HCT116 (cell line): Measurements from ENCODE around the gene HSPG2. TPM values are rescaled to one million over a fixed set of nuclear protein-coding genes. Genes with fewer than 3 reads are reported as not detected.

ENCODE experiments used
- ATAC-seq: fragments of 200-7000 bp; cut with Tn5 transposase; 2 replicates; pipeline ENCODE4 v1.9.1; 2020; ENCODE audit warnings: mild to moderate bottlenecking, moderate library complexity
- BruUV-seq: library from RNA; stranded (reverse); fragments of 400-500 nt; replicated peaks from 2 replicates; lab custom pipeline; 2021; lab: Mats Ljungman, UMichigan
- CTCF ChIA-PET: fragments of 300-600 bp; sonication (Branson Sonifier 250); formaldehyde crosslinking; loops from one replicate; lab custom pipeline; 2021; ENCODE audit warnings: antibody characterized with exemption; lab: Charles Lee
- POLR2A ChIA-PET: fragments of 300-600, 350-600 bp; sonication (Branson Sonifier 250); formaldehyde crosslinking; loops from one replicate; lab custom pipeline; 2021; ENCODE audit warnings: antibody characterized with exemption; lab: Charles Lee
- RAD21 ChIA-PET, 2 experiments: fragments of 300-600 bp; sonication (Branson Sonifier 250); formaldehyde crosslinking; loops; one replicate each; lab custom pipeline; 2023; ENCODE audit warnings: low total read pairs in 2 of 2; ENCODE audit not compliant: uncharacterized antibody in 2 of 2, unreplicated experiment in 2 of 2, low non-redundant PET in 1 of 2; lab: Charles Lee
- DNase-seq: peaks from one replicate; pipeline ENCODE4 v3.0.0-alpha.2; 2010; ENCODE audit warnings: low read depth, low spot score
- H2AFZ ChIP-seq: fragments of 200-600 bp; shearing (Covaris generic), sonication (generic); 2 replicates; pipeline ENCODE4 v1.6.1; 2017; ENCODE audit warnings: low read depth, mixed run types, mixed read lengths, antibody characterized with exemption, low read length; ENCODE audit not compliant: poor library complexity, severe bottlenecking
- H3K27ac ChIP-seq: 2 replicates; pipeline ENCODE4 v1.5.1; 2012; ENCODE audit warnings: low read depth, low read length
- H3K27me3 ChIP-seq: fragments of 200-600 bp; sonication (generic); 2 replicates; pipeline ENCODE4 v1.6.1; 2016; ENCODE audit warnings: mixed run types, low read length, mixed read lengths; ENCODE audit not compliant: insufficient read depth
- H3K36me3 ChIP-seq, 2 experiments: fragments of 200-500 bp in 1 of 2; fragments of 200-600 bp in 1 of 2; sonication (Bioruptor generic) in 1 of 2; sonication (generic) in 1 of 2; 2 replicates each; pipeline versions ENCODE4 v1.5.1 to v1.6.1; 2014 to 2016; ENCODE audit warnings: low read length in 2 of 2, inconsistent platforms in 1 of 2, mixed read lengths in 1 of 2, mixed run types in 1 of 2; ENCODE audit not compliant: insufficient read depth in 2 of 2, control insufficient read depth in 1 of 2
- H3K4me1 ChIP-seq, 2 experiments: fragments of 200-600 bp in 1 of 2; sonication (generic) in 1 of 2; 2 replicates each; pipeline versions ENCODE4 v1.5.1 to v1.6.1; 2012 to 2017; ENCODE audit warnings: low read length in 2 of 2, inconsistent platforms in 1 of 2, mild to moderate bottlenecking in 1 of 2, mixed read lengths in 1 of 2, mixed run types in 1 of 2, moderate library complexity in 1 of 2; ENCODE audit not compliant: insufficient read depth in 2 of 2, control insufficient read depth in 1 of 2
- H3K4me2 ChIP-seq: fragments of 200-600 bp; sonication (generic); 2 replicates; pipeline ENCODE4 v1.6.1; 2017; ENCODE audit warnings: mixed run types, low read length, mixed read lengths
- H3K4me3 ChIP-seq, 2 experiments: fragments of 200-600 bp in 1 of 2; sonication (generic) in 1 of 2; replicated peaks in 1 of 2; 2 replicates each; pipeline ENCODE4 v1.5.1; 2011 to 2016; ENCODE audit warnings: low read length in 2 of 2, control low read depth in 1 of 2, low read depth in 1 of 2, mild to moderate bottlenecking in 1 of 2, mixed read lengths in 1 of 2, mixed run types in 1 of 2
- H3K79me2 ChIP-seq: fragments of 200-600 bp; sonication (generic); 2 replicates; pipeline ENCODE4 v1.6.1; 2017; ENCODE audit warnings: mild to moderate bottlenecking, mixed run types, low read length, moderate library complexity, mixed read lengths; ENCODE audit not compliant: insufficient read depth
- H3K9ac ChIP-seq: fragments of 200-600 bp; sonication (generic); 2 replicates; pipeline ENCODE4 v1.6.1; 2016; ENCODE audit warnings: low read length, mixed read lengths
- H3K9me2 ChIP-seq: fragments of 200-600 bp; sonication (generic), shearing (Covaris generic); 2 replicates; pipeline ENCODE4 v1.6.1; 2017; ENCODE audit warnings: mixed run types, mild to moderate bottlenecking, moderate library complexity; ENCODE audit not compliant: insufficient read depth
- H3K9me3 ChIP-seq, 2 experiments: fragments of 200-500 bp in 1 of 2; fragments of 200-600 bp in 1 of 2; sonication (Bioruptor generic) in 1 of 2; sonication (generic) in 1 of 2; 2 replicates each; pipeline ENCODE4 v1.6.1; 2014 to 2017; ENCODE audit warnings: low read length in 2 of 2, mixed read lengths in 2 of 2, inconsistent platforms in 1 of 2, low read depth in 1 of 2, mild to moderate bottlenecking in 1 of 2, mixed run types in 1 of 2, moderate library complexity in 1 of 2; ENCODE audit not compliant: control insufficient read depth in 1 of 2, insufficient read depth in 1 of 2
- H4K20me1 ChIP-seq: fragments of 200-600 bp; sonication (generic), shearing (Covaris generic); 2 replicates; pipeline ENCODE4 v1.6.1; 2017; ENCODE audit warnings: mixed run types, mild to moderate bottlenecking, moderate library complexity; ENCODE audit not compliant: insufficient read depth
- ELF1 ChIP-seq: IDR thresholded peaks from 2 replicates; pipeline ENCODE4 v1.6.1; 2012; ENCODE audit warnings: low read depth, borderline replicate concordance
- SIN3A ChIP-seq: IDR thresholded peaks from 2 replicates; pipeline ENCODE4 v1.6.1; 2012; ENCODE audit warnings: low read depth
- TCF7L2 ChIP-seq: IDR thresholded peaks from 2 replicates; pipeline ENCODE4 v1.7.0; 2011; ENCODE audit warnings: borderline replicate concordance, inconsistent platforms; ENCODE audit not compliant: insufficient read depth, insufficient read length; ENCODE audit errors: extremely low read depth
- ZNF274 ChIP-seq: fragments of 200-500 bp; sonication (Bioruptor generic); IDR thresholded peaks from 2 replicates; pipeline ENCODE4 v1.6.1; 2014; ENCODE audit warnings: mild to moderate bottlenecking, low read depth, low read length, inconsistent platforms
- intact Hi-C: fragments of 100-400 bp; cut with micrococcal nuclease; formaldehyde crosslinking; loops from 2 replicates; pipeline ENCODE4 v1.10.0; 2022
- total RNA-seq: library from RNA; stranded (reverse); gene quantifications from one replicate; pipeline ENCODE4 v1.2.1, GENCODE V29; 2021; ENCODE audit not compliant: unreplicated experiment
- TF ChIP-seq, protein P1 (sequence below): IDR thresholded peaks from 2 replicates; pipeline ENCODE4 v1.6.1; 2012
- TF ChIP-seq, protein P2 (sequence below), 3 experiments: fragments of 200-600 bp in 1 of 3; sonication (generic) in 1 of 3; IDR thresholded peaks in 2 of 3; conservative IDR thresholded peaks in 1 of 3; 2 replicates each; pipeline ENCODE4 v1.5.1; 2012 to 2017; ENCODE audit warnings: low read depth in 2 of 3, low read length in 2 of 3, antibody characterized with exemption in 1 of 3, borderline replicate concordance in 1 of 3, control low read depth in 1 of 3, mild to moderate bottlenecking in 1 of 3, mixed read lengths in 1 of 3, mixed run types in 1 of 3, moderate library complexity in 1 of 3; ENCODE audit not compliant: insufficient read depth in 1 of 3
- TF ChIP-seq, protein P3 (sequence below): IDR thresholded peaks from 2 replicates; pipeline ENCODE4 v1.6.1; 2012

HSPG2 gene
- total RNA-seq, 1 experiment from 2014 or later, result 55.7 TPM

DNA sequence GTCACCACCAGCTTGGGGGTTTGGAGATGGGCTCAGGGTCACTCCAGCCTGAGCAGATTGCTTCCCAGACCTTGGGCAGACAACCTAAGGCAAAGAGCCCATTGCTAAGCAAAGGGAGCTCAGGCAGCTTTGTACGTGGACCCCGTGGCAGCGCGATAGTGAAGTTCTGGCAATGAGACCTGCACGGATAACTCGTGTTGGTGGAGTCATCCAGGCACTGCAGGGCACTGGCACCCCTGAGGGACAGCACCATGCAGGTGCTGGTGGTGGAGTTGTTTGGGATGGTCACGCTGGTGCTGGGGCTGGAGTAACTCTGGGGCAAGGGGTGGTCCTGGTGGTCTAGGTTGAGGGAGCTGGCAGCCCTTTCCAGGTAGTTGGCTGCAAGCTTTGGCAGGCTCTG lies 13.6 kb upstream of the HSPG2 start:
- DNase-seq (no peak), ATAC-seq (no peak)
- no peak overlapping the region for H3K9ac ChIP-seq
- intact Hi-C loops, result no loop called here
- peaks cover 4 to 5% of the 10 kb centered on the region in 2 experiments for H3K4me1 ChIP-seq
- TF ChIP-seq, protein P1, sequence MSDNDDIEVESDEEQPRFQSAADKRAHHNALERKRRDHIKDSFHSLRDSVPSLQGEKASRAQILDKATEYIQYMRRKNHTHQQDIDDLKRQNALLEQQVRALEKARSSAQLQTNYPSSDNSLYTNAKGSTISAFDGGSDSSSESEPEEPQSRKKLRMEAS, result no peak
- TF ChIP-seq SIN3A, result no peak
- TF ChIP-seq, protein P2, sequence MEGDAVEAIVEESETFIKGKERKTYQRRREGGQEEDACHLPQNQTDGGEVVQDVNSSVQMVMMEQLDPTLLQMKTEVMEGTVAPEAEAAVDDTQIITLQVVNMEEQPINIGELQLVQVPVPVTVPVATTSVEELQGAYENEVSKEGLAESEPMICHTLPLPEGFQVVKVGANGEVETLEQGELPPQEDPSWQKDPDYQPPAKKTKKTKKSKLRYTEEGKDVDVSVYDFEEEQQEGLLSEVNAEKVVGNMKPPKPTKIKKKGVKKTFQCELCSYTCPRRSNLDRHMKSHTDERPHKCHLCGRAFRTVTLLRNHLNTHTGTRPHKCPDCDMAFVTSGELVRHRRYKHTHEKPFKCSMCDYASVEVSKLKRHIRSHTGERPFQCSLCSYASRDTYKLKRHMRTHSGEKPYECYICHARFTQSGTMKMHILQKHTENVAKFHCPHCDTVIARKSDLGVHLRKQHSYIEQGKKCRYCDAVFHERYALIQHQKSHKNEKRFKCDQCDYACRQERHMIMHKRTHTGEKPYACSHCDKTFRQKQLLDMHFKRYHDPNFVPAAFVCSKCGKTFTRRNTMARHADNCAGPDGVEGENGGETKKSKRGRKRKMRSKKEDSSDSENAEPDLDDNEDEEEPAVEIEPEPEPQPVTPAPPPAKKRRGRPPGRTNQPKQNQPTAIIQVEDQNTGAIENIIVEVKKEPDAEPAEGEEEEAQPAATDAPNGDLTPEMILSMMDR (IDR thresholded peaks at IDR 0.05 in 2 of 3, conservative IDR thresholded peaks at IDR 0.05 in 1 of 3; ENCODE audit: borderline replicate concordance in 1 of 3, insufficient read depth in 1 of 3, low read depth in 2 of 3, low read length in 2 of 3), result no peak
- TF ChIP-seq ELF1, result no peak
- TF ChIP-seq, protein P3, sequence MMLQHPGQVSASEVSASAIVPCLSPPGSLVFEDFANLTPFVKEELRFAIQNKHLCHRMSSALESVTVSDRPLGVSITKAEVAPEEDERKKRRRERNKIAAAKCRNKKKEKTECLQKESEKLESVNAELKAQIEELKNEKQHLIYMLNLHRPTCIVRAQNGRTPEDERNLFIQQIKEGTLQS, result no peak
- TF ChIP-seq ZNF274, result no peak
- TF ChIP-seq TCF7L2, result no peak
- H3K36me3 ChIP-seq, result no peaks in the 10 kb centered on the region
- H3K79me2 ChIP-seq, result no peaks in the 10 kb centered on the region
- H3K4me2 ChIP-seq, result no peak overlapping the region
- no peaks in the 10 kb centered on the region for H4K20me1 ChIP-seq
- ChIA-PET POLR2A (no interaction called here), CTCF (no interaction called here), RAD21 (no interaction called here)
- BruUV-seq, result no TSS peak
- H3K4me3 ChIP-seq, result no peak overlapping the region
- H3K27me3 ChIP-seq, result no peaks in the 10 kb centered on the region
- H3K9me3 ChIP-seq, result no peaks in the 10 kb centered on the region
- no peak overlapping the region for H2AFZ ChIP-seq
- no peak overlapping the region for H3K27ac ChIP-seq
- H3K9me2 ChIP-seq, result no peaks in the 10 kb centered on the region
